Fibroblast of mammary gland (primary cell): ENCODE results near the gene ART4.

Experiments
- DNase-seq: peaks from one replicate; pipeline ENCODE4 v3.0.0-alpha.2; 2010; ENCODE audit warnings: low read depth
- H3K4me3 ChIP-seq: 2 replicates; pipeline ENCODE4 v1.5.1; 2011; ENCODE audit warnings: low read depth, mild to moderate bottlenecking, low read length, moderate library complexity; ENCODE audit not compliant: control insufficient read depth
- TF ChIP-seq, protein P1 (sequence below): conservative IDR thresholded peaks from 2 replicates; pipeline ENCODE4 v1.5.1; 2011; ENCODE audit warnings: low read depth, low read length, inconsistent platforms; ENCODE audit not compliant: control insufficient read depth, insufficient read depth

The ART4 gene

DNA sequence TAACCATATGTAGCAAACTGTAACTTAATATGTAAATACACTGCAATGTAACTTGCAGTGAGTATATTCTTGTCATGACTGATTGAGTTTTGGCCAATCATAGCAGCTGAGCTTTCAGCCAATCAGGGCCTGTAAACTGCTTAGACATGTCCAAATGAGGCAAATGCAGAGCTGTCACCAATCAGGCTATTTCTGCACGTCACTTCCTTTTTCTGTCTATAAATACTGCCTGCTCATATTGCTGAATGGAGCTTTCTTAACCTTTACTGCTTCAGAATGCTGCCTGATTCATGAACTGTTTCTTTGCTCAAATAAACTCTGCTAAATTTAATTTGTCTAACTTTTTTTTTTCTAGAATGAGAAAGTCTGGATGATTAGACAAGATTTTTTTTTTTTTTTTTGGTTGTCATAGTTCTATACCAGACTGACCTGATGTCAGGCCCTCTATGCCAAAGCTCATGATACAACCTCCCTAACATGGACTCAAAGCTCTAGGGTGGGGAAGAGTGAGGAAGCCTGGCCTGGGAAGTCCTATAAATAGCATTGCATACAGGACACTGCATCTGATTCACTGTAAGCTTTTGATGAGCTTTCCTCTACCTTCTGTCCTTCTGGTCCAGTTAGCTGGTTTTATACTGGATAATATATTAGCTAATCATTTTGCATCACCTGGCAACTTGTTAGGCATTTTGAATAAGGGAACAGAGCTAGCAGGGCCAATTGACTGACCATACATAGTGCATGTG, 30.3 kb upstream of the ART4 start:
- no peak for DNase-seq
- no peak overlapping the region for H3K4me3 ChIP-seq
- TF ChIP-seq, protein P1, sequence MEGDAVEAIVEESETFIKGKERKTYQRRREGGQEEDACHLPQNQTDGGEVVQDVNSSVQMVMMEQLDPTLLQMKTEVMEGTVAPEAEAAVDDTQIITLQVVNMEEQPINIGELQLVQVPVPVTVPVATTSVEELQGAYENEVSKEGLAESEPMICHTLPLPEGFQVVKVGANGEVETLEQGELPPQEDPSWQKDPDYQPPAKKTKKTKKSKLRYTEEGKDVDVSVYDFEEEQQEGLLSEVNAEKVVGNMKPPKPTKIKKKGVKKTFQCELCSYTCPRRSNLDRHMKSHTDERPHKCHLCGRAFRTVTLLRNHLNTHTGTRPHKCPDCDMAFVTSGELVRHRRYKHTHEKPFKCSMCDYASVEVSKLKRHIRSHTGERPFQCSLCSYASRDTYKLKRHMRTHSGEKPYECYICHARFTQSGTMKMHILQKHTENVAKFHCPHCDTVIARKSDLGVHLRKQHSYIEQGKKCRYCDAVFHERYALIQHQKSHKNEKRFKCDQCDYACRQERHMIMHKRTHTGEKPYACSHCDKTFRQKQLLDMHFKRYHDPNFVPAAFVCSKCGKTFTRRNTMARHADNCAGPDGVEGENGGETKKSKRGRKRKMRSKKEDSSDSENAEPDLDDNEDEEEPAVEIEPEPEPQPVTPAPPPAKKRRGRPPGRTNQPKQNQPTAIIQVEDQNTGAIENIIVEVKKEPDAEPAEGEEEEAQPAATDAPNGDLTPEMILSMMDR = no peak

DNA sequence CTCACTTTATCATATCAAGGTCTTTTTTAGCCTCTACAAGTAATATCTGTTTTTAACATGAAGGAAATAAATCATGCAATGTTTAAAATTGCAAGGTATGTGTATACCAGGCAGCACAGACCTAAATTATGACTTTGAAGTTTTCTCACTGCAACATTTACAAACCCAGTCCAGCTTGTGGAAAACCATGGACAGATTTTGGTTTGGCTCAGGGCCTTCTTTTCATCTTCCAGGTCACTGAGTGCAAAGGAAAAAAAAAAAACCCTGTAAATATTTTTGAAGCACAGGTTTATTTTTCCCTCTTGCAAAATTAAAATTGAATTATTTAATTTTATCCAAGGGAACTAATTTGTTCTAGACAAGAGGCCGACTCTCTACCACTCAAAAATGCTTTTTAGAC, 28.6 kb upstream of the ART4 start:
- TF ChIP-seq, protein P1 = no peak
- no peak for DNase-seq
- no peak overlapping the region for H3K4me3 ChIP-seq

DNA sequence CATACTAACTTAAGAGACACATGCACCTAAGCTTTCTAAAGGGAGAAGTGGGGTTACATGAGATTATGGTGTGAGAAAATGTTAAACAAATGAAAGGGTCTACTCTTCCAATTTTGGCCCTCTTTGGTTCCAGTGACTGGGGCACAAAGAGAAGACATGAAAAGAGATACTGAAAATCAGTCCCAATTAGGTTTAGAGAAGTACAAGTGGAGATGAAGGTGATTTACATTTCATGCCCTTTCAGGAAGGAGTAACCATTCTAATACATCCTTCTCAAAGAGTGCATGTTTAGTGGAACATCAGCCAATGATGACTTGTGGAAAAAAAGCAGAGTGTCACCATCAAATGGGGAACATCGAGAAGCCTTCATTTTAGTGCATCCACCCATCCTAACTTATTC, 27.9 kb upstream of the ART4 start:
- no peak for DNase-seq
- TF ChIP-seq, protein P1 = no peak
- no peak overlapping the region for H3K4me3 ChIP-seq

DNA sequence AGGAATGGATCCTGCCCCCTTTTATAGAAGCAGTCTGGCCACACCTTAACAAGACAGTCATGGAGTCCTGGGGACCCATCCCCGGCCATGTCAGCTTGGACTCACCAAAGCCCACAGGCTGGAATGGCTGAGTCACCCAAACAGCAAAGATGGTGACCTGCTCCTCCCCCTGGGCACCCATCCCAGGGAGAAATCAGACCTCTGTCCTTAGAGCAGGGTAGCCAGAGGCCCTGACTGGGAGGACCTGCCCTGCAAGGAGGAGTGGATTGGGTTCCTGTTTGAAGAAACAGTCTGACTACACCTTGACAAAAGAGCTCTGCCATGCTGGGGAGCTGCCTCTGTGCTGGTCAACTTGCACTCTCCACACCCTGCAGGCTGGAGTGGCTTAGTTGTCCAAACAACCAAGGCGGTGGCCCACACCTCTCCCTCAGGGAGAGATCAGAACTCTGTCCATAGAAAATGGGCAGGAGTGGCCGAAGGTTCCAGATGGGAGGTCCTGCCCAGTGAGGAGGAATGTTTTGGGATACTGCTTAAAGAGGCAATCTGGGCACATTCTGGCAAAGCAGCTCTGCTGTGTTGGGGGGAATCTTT, 25.7 kb upstream of the ART4 start:
- no peak overlapping the region for H3K4me3 ChIP-seq
- TF ChIP-seq, protein P1 = no peak
- peak; percentile 60 for DNase-seq

DNA sequence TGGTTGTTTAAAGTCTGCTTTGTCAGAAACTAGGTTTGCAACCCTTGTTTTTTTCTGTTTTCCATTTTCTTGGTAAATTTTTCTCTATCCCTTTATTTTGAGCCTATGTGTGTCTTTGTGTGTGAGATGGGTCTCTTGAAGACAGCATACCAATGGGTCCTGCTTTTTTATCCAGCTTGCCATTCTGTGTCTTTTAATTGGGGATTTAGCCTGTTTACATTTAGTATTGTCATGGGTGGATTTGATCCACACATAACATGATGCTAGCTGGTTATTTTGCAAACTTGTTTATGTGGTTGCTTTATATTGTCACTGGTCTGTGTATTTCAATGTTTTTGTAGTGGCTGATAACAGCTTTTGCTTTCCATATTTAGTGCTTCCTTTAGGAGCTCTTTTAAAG, 17.2 kb upstream of the ART4 start:
- TF ChIP-seq, protein P1 = no peak
- no peak for DNase-seq

DNA sequence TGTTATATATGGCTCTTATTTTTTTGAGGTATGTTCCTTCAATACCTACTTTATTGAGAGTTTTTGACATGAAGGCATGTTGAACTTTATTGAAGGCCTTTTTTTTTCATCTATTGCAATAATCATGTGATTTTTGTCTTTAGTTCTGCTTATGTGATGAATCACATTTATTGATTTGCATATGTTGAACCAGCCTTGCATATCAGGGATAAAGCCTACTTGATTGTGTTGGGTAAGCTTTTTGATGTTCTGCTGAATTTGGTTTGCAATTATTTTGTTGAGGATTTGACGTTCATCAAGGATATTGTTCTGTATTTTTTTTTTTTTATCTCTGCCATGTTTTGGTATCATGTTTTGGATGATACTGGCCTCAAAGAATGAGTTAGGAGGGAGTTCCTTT, 15.2 kb upstream of the ART4 start:
- no peak for DNase-seq
- H3K4me3 ChIP-seq = no peak overlapping the region
- TF ChIP-seq, protein P1 = no peak

More for the DNA sequence above, 17.2 kb upstream of the ART4 start:
- H3K4me3 ChIP-seq = no peak overlapping the region

DNA sequence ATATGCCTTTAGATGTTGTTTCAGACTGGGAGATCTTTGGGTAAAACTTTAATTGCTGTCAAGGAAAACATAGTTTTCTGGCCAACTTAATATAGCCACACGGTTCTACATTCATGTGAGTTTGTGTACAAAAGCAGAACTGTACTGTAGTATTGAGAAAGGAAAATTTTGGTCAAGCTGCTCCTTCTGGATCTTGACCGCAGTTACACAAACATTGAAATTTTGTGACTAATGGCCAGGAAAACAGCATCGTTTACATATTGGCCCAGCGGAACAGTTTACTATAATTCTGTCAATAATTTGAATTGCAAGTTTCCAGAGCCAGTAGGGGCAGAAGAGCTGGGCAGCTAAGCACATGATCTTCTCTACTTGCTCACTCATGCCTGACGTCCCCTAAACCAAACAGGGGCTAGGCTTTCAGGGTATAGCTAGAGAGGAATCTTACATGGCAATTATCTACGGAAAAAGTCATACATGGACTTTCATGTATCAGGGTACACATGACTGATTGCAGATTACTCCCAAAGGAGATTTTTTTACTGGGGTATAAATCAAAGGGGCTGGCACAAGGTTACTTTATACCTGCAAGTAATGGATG, 11.4 kb upstream of the ART4 start:
- H3K4me3 ChIP-seq = no peak overlapping the region
- DNase-seq = peak; percentile 74
- TF ChIP-seq, protein P1 = no peak
